Heart left ventricle (tissue), 13 donors: ENCODE measurements around the gene TRMT44.

Experiments
- CTCF ChIP-seq, 12 donors: fragments of 200-600 bp; sonication (generic) in 4 of 12; IDR thresholded peaks; one replicate each; pipeline versions ENCODE4 v1.5.0 to v1.8.0; 2018 to 2022; ENCODE audit warnings: antibody characterized with exemption in 12 of 12, mild to moderate bottlenecking in 5 of 12
- POLR2A ChIP-seq, 2 donors: fragments of 450-650 bp; IDR thresholded peaks; one replicate each; pipeline ENCODE4 v1.6.1; 2017; ENCODE audit warnings: antibody characterized with exemption in 2 of 2, mild to moderate bottlenecking in 2 of 2, moderate library complexity in 2 of 2
- donor health status: ischemic (EF 13 %, LVEDD 7.1; RV severe dilation, severe dysfunction).
- donor health status: DM: no; HTN: yes; CAD: no.
- donor health status: DM: no; HTN: no; CAD: no.
- donor health status: ischemic (EF 25% LVEDD 6.9; RV normal size, moderate dysfunction).
- donor health status: ischemic (EF 25% LVEDD 5.7; RV mildly dilated, moderate dysfunction).
- donor health status: ischemic (EF 35%, LVEDD 5.7; RV mildly dilated, moderate dysfunction).
- donor health status: nonischemic (EF 11% LVEDD 7.7; RV severe dilation, severe dysfunction).
- donor health status: DM: yes; HTN: yes; CAD: no.
- donor health status: PGD.
- donor health status: ischemic (EF 29% LVEDD 5.4; RV normal size, mild dysfunction).
- donor health status: nonischemic (EF 23%, LVEDD 6.1; RV moderate dilation, normal function).

DNA sequence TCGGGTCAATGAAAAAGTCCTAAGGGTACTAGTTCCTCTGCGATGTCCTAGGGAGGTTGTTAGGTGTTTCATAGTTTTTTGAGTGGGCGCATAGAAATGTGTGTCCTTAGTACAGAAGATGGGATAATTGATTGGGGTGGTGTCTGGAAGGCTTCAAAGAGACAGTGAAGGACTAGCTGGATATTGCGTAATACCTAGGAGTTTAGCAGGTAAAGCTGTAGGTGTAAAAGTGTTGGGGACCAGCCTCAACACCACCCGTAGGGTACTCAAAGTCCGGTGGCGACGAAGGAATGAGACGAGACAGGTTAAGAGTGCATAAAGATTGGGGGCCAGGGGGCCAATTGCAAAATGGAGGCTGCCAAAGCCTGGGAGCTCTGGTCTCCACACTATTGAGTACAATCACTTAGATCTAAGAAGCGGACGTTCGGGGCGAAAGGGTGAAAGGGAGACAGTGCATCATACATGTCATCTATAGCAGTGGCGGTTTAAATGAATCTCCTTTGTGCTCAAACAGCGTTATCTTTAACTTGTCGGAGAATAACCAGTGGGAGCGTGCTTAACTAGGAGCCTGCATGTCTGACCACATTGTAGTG is 1.0 kb downstream of the TRMT44 start:
- no peak for TF ChIP-seq CTCF (IDR thresholded peaks at IDR 0.05)
- TF ChIP-seq POLR2A (IDR thresholded peaks at IDR 0.05): no peak
